Osteoblast (primary cell): Measurements from ENCODE around the gene OTUD4. TPM values are rescaled to one million over a fixed set of nuclear protein-coding genes. Genes with fewer than 3 reads are reported as not detected.

Experiments used
- DNase-seq: peaks from one replicate; pipeline ENCODE4 v3.0.0; 2011; ENCODE audit warnings: low spot score, mixed read lengths; ENCODE audit not compliant: insufficient read length; ENCODE audit errors: missing footprints
- H2AFZ ChIP-seq: 2 replicates; pipeline ENCODE4 v1.6.0; 2011; ENCODE audit warnings: mild to moderate bottlenecking, low read length
- H3K27ac ChIP-seq: 2 replicates; pipeline ENCODE4 v1.5.1; 2011; ENCODE audit warnings: mild to moderate bottlenecking, low read depth, low read length, moderate library complexity
- H3K27me3 ChIP-seq: 2 replicates; pipeline ENCODE4 v1.6.0; 2012; ENCODE audit warnings: mild to moderate bottlenecking, control low read depth, inconsistent platforms, low read length, moderate library complexity; ENCODE audit not compliant: insufficient read depth
- H3K36me3 ChIP-seq: 2 replicates; pipeline ENCODE4 v1.5.1; 2011; ENCODE audit warnings: mild to moderate bottlenecking, low read length, control low read depth, moderate library complexity; ENCODE audit not compliant: insufficient read depth
- H3K4me1 ChIP-seq: 2 replicates; pipeline ENCODE4 v1.5.1; 2011; ENCODE audit warnings: mild to moderate bottlenecking, low read length, control low read depth, moderate library complexity; ENCODE audit not compliant: insufficient read depth
- H3K4me2 ChIP-seq: 2 replicates; pipeline ENCODE4 v1.6.0; 2011; ENCODE audit warnings: mild to moderate bottlenecking, low read length; ENCODE audit not compliant: insufficient read depth
- H3K4me3 ChIP-seq: fragments of 200-600 bp; sonication (generic); 3 replicates; pipeline ENCODE4 v1.5.1; 2012; ENCODE audit warnings: mild to moderate bottlenecking, low read length, inconsistent platforms; ENCODE audit not compliant: insufficient read depth
- H3K79me2 ChIP-seq: 2 replicates; pipeline ENCODE4 v1.6.0; 2012; ENCODE audit warnings: mild to moderate bottlenecking, low read length, control low read depth, inconsistent platforms; ENCODE audit not compliant: insufficient read depth
- H3K9me3 ChIP-seq: 2 replicates; pipeline ENCODE4 v1.5.1; 2011; ENCODE audit warnings: low read depth, low read length, control low read depth
- H4K20me1 ChIP-seq: 2 replicates; pipeline ENCODE4 v1.6.0; 2012; ENCODE audit warnings: mild to moderate bottlenecking, low read length, control low read depth; ENCODE audit not compliant: insufficient read depth
- total RNA-seq: library from RNA; depleted of rRNA; stranded (reverse); fragments of >200 nt; gene quantifications from 2 replicates; pipeline ENCODE4 v1.2.3, GENCODE V29; 2012
- TF ChIP-seq, protein P1 (sequence below): IDR thresholded peaks from 2 replicates; pipeline ENCODE4 v1.5.1; 2011; ENCODE audit warnings: mild to moderate bottlenecking, low read depth, low read length, moderate library complexity; ENCODE audit errors: extremely low read depth

OTUD4 gene
- total RNA-seq, 1 donor: 22.8 TPM

DNA sequence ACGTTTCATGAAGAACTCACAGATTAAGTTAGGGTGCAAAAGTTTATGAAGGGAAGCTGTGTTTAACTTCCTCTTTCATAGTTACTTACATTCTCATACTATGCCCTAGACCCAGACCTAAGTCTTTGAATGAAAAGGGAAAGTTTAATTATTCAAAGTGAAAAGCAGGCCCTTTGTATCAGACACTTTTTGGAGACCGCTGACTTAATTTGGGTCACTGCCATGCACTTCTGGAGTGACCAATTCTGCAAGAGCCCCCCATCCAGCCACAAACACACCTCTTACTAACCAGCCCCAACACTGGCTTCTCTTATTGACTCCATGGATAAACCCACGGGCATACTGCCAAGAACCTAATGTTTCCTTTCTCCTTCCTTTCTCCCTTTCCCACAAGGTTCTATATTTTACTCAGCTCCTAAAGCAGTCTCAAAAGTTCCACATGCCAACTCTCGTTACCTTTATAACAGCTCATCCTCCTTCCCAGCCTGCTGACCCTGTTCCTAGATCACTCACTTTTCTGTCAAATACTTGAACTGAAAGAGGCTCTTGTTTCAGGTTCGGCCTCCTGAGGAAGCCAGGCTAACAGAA, 47.8 kb downstream of the OTUD4 start:
- Histone ChIP-seq H3K4me2 (no peak overlapping the region), H3K27ac (no peak overlapping the region), H3K4me3 (no peak overlapping the region), H4K20me1 (no peaks in the 10 kb centered on the region), H3K4me1 (peaks cover 22% of the 10 kb centered on the region), H2AFZ (no peak overlapping the region), H3K9me3 (no peaks in the 10 kb centered on the region), H3K79me2 (no peaks in the 10 kb centered on the region), H3K36me3 (peaks cover 16% of the 10 kb centered on the region), H3K27me3 (no peaks in the 10 kb centered on the region)
- no peak for DNase-seq
- TF ChIP-seq, protein P1, sequence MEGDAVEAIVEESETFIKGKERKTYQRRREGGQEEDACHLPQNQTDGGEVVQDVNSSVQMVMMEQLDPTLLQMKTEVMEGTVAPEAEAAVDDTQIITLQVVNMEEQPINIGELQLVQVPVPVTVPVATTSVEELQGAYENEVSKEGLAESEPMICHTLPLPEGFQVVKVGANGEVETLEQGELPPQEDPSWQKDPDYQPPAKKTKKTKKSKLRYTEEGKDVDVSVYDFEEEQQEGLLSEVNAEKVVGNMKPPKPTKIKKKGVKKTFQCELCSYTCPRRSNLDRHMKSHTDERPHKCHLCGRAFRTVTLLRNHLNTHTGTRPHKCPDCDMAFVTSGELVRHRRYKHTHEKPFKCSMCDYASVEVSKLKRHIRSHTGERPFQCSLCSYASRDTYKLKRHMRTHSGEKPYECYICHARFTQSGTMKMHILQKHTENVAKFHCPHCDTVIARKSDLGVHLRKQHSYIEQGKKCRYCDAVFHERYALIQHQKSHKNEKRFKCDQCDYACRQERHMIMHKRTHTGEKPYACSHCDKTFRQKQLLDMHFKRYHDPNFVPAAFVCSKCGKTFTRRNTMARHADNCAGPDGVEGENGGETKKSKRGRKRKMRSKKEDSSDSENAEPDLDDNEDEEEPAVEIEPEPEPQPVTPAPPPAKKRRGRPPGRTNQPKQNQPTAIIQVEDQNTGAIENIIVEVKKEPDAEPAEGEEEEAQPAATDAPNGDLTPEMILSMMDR: no peak

DNA sequence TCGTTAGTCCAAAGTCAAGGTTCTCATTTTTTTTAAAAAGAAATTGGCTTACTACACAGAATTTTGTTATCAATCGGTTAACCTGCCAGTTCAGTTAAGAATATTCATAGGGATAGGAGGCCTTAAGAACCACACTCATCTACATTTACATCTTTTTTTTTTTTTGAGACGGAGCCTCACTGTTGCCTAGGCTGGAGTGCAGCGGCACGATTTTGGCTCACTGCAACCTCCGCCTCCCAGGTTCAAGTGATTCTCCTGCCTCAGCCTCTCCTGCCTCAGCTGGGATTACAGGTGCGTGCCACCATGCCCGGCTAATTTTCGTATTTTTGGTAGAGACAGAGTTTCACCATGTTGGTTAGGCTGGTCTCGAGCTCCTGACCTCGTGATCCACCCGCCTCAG, 48.5 kb downstream of the OTUD4 start:
- TF ChIP-seq, protein P1: no peak
- H3K27me3 ChIP-seq: no peaks in the 10 kb centered on the region
- H3K36me3 ChIP-seq: peaks cover 19% of the 10 kb centered on the region
- H3K4me1 ChIP-seq: peaks cover 22% of the 10 kb centered on the region
- H3K9me3 ChIP-seq: no peaks in the 10 kb centered on the region
- no peak overlapping the region for H2AFZ ChIP-seq
- no peak for DNase-seq
- no peaks in the 10 kb centered on the region for H4K20me1 ChIP-seq
- no peaks in the 10 kb centered on the region for H3K79me2 ChIP-seq
- peak overlapping the region; percentile 82 for H3K27ac ChIP-seq
- H3K4me2 ChIP-seq: peak overlapping the region; percentile 43
- H3K4me3 ChIP-seq: no peak overlapping the region

DNA sequence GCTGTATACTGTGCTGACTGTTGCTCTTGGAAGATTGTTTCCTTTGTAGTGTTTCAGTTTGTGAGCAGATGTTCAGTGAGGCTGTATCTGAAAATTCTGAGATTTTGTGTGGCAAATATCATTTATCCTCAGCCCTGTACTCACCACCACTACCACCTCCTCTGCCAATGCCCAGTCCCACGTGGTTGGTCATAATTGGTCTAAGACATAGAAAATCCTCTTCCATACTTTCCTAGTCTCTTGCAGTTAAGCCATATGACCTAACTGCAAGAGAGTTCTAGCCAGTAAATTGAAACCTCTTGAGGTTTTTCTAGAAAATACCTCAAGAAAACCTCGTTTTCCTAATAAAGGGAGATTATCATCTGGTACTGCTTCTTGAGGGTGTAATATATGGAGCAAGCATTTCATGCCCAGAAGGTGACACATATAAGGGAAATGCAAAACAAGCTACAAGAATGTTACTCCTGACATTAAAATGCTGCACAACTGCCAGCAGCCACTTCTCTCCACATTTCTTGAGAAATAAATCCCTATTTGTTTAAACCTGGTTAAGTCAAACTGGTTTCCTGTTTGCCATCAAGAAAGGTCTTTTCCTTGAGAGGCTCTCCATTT, 49.5 kb downstream of the OTUD4 start:
- H3K4me3 ChIP-seq: peak overlapping the region; percentile 19

DNA sequence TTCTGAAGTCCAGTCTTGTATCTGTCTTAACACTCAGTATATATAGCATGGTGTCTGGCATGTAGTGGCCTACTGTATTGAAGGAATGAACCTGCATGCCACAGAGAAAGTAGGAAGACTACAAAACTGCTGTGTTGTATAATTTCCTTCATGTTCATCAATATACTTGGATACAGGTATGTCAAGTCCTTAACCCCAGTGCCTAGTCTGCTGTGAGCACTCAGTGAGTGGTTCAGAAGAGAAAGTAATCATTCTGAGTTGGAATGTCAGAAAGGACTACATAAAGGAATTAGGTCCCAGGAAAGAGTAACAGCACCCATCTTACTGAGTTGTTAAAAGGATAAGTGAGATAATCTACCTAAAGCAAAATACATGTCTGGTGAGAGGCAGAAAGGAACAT, 50.3 kb downstream of the OTUD4 start:
- H3K4me1 ChIP-seq: peaks cover 22% of the 10 kb centered on the region
- H3K4me3 ChIP-seq: no peak overlapping the region
- no peak overlapping the region for H2AFZ ChIP-seq
- H3K4me2 ChIP-seq: no peak overlapping the region
- H3K79me2 ChIP-seq: no peaks in the 10 kb centered on the region
- TF ChIP-seq, protein P1: no peak
- no peaks in the 10 kb centered on the region for H4K20me1 ChIP-seq
- DNase-seq: no peak
- H3K27me3 ChIP-seq: no peaks in the 10 kb centered on the region
- H3K36me3 ChIP-seq: peaks cover 35% of the 10 kb centered on the region
- H3K9me3 ChIP-seq: no peaks in the 10 kb centered on the region
- peak overlapping the region; percentile 82 for H3K27ac ChIP-seq

More for the DNA sequence above, 49.5 kb downstream of the OTUD4 start:
- Histone ChIP-seq H3K79me2 (no peaks in the 10 kb centered on the region), H3K4me1 (peaks cover 22% of the 10 kb centered on the region), H3K27me3 (no peaks in the 10 kb centered on the region), H3K9me3 (no peaks in the 10 kb centered on the region), H2AFZ (no peak overlapping the region), H3K27ac (peak overlapping the region; percentile 82), H4K20me1 (no peaks in the 10 kb centered on the region), H3K36me3 (peaks cover 28% of the 10 kb centered on the region), H3K4me2 (peak overlapping the region; percentile 43)
- TF ChIP-seq, protein P1: no peak
- peak; percentile 86 for DNase-seq
